ENCODE measurements around the gene MUCL3.
"Not testable (repeated sequence)": the region's sequence is repeated elsewhere in the genome, so short reads cannot be mapped to it uniquely, and the experiment has no call there.

MUCL3 gene

GRCh38 chr6:30987304-30987703 is 46.5 kb downstream of the MUCL3 start:
- H3K9me3 ChIP-seq (ENCODE audit: control insufficient read depth, insufficient read depth, low read length) = no peaks in the 10 kb centered on the region
- no peaks in the 10 kb centered on the region for H3K27me3 ChIP-seq (ENCODE audit: control insufficient read depth, insufficient read depth, low read length)
- no peak overlapping the region for H3K9ac ChIP-seq (ENCODE audit: low read depth, low read length)
- peaks cover 4% of the 10 kb centered on the region for H3K4me1 ChIP-seq (ENCODE audit: control insufficient read depth, insufficient read depth, low read length)
- no peak overlapping the region for H3K27ac ChIP-seq (ENCODE audit: low read depth, low read length)
- H3K36me3 ChIP-seq (ENCODE audit: control insufficient read depth, insufficient read depth, low read length) = no peaks in the 10 kb centered on the region
- no peak overlapping the region for H3K4me3 ChIP-seq (ENCODE audit: low read depth, low read length)

GRCh38 chr6:30988209-30988825 is 47.5 kb downstream of the MUCL3 start:
- H3K4me1 ChIP-seq (ENCODE audit: control insufficient read depth, insufficient read depth, low read length) = no peaks in the 10 kb centered on the region
- H3K36me3 ChIP-seq (ENCODE audit: control insufficient read depth, insufficient read depth, low read length) = no peaks in the 10 kb centered on the region
- H3K9ac ChIP-seq (ENCODE audit: low read depth, low read length) = no peak overlapping the region
- no peak overlapping the region for H3K4me3 ChIP-seq (ENCODE audit: low read depth, low read length)
- no peaks in the 10 kb centered on the region for H3K27me3 ChIP-seq (ENCODE audit: control insufficient read depth, insufficient read depth, low read length)
- H3K27ac ChIP-seq (ENCODE audit: low read depth, low read length) = no peak overlapping the region
- no peaks in the 10 kb centered on the region for H3K9me3 ChIP-seq (ENCODE audit: control insufficient read depth, insufficient read depth, low read length)

- H3K36me3 ChIP-seq (ENCODE audit: control insufficient read depth, insufficient read depth, low read length) = no peaks in the 10 kb centered on the region
- H3K4me3 ChIP-seq (ENCODE audit: low read depth, low read length) = no peak overlapping the region
- no peak overlapping the region for H3K27ac ChIP-seq (ENCODE audit: low read depth, low read length)
- H3K9ac ChIP-seq (ENCODE audit: low read depth, low read length) = no peak overlapping the region
- H3K27me3 ChIP-seq (ENCODE audit: control insufficient read depth, insufficient read depth, low read length) = no peaks in the 10 kb centered on the region
- H3K9me3 ChIP-seq (ENCODE audit: control insufficient read depth, insufficient read depth, low read length) = no peaks in the 10 kb centered on the region
- no peaks in the 10 kb centered on the region for H3K4me1 ChIP-seq (ENCODE audit: control insufficient read depth, insufficient read depth, low read length)
These were observed 49.8 kb downstream of the MUCL3 start for GRCh38 chr6:30990422-30991086.

GRCh38 chr6:30991891-30992290 is 51.1 kb downstream of the MUCL3 start:
- H3K36me3 ChIP-seq (ENCODE audit: control insufficient read depth, insufficient read depth, low read length) = no peaks in the 10 kb centered on the region
- no peaks in the 10 kb centered on the region for H3K27me3 ChIP-seq (ENCODE audit: control insufficient read depth, insufficient read depth, low read length)
- H3K9me3 ChIP-seq (ENCODE audit: control insufficient read depth, insufficient read depth, low read length) = no peaks in the 10 kb centered on the region
- H3K4me3 ChIP-seq (ENCODE audit: low read depth, low read length) = no peak overlapping the region
- no peaks in the 10 kb centered on the region for H3K4me1 ChIP-seq (ENCODE audit: control insufficient read depth, insufficient read depth, low read length)
- H3K27ac ChIP-seq (ENCODE audit: low read depth, low read length) = no peak overlapping the region
- no peak overlapping the region for H3K9ac ChIP-seq (ENCODE audit: low read depth, low read length)

GRCh38 chr6:30997301-30997700 is 56.5 kb downstream of the MUCL3 start:
- Histone ChIP-seq H3K27me3 (ENCODE audit: control insufficient read depth, insufficient read depth, low read length) (no peaks in the 10 kb centered on the region), H3K9me3 (ENCODE audit: control insufficient read depth, insufficient read depth, low read length) (no peaks in the 10 kb centered on the region), H3K27ac (ENCODE audit: low read depth, low read length) (no peak overlapping the region)

GRCh38 chr6:30998785-30999184 is 58.0 kb downstream of the MUCL3 start:
- Histone ChIP-seq H3K4me1 (ENCODE audit: control insufficient read depth, insufficient read depth, low read length) (no peaks in the 10 kb centered on the region), H3K9me3 (ENCODE audit: control insufficient read depth, insufficient read depth, low read length) (no peaks in the 10 kb centered on the region), H3K9ac (ENCODE audit: low read depth, low read length) (no peak overlapping the region), H3K36me3 (ENCODE audit: control insufficient read depth, insufficient read depth, low read length) (no peaks in the 10 kb centered on the region), H3K4me3 (ENCODE audit: low read depth, low read length) (no peak overlapping the region), H3K27me3 (ENCODE audit: control insufficient read depth, insufficient read depth, low read length) (no peaks in the 10 kb centered on the region), H3K27ac (ENCODE audit: low read depth, low read length) (no peak overlapping the region)

More at GRCh38 chr6:30997301-30997700, 56.5 kb downstream of the MUCL3 start:
- Histone ChIP-seq H3K36me3 (ENCODE audit: control insufficient read depth, insufficient read depth, low read length) (no peaks in the 10 kb centered on the region), H3K4me1 (ENCODE audit: control insufficient read depth, insufficient read depth, low read length) (no peaks in the 10 kb centered on the region), H3K4me3 (ENCODE audit: low read depth, low read length) (no peak overlapping the region), H3K9ac (ENCODE audit: low read depth, low read length) (no peak overlapping the region)

- not testable (repeated sequence) for H3K9me3 ChIP-seq (ENCODE audit: control insufficient read depth, insufficient read depth, low read length); H3K36me3 ChIP-seq (ENCODE audit: control insufficient read depth, insufficient read depth, low read length); H3K27me3 ChIP-seq (ENCODE audit: control insufficient read depth, insufficient read depth, low read length); H3K4me1 ChIP-seq (ENCODE audit: control insufficient read depth, insufficient read depth, low read length); H3K4me3 ChIP-seq (ENCODE audit: low read depth, low read length); H3K9ac ChIP-seq (ENCODE audit: low read depth, low read length); H3K27ac ChIP-seq (ENCODE audit: low read depth, low read length)
These were observed 59.5 kb downstream of the MUCL3 start for GRCh38 chr6:31000067-31000860.

GRCh38 chr6:31001281-31001888 is 60.6 kb downstream of the MUCL3 start:
- H3K36me3 ChIP-seq (ENCODE audit: control insufficient read depth, insufficient read depth, low read length) = no peaks in the 10 kb centered on the region
- no peak overlapping the region for H3K9ac ChIP-seq (ENCODE audit: low read depth, low read length)
- no peak overlapping the region for H3K27ac ChIP-seq (ENCODE audit: low read depth, low read length)
- no peaks in the 10 kb centered on the region for H3K4me1 ChIP-seq (ENCODE audit: control insufficient read depth, insufficient read depth, low read length)
- no peak overlapping the region for H3K4me3 ChIP-seq (ENCODE audit: low read depth, low read length)
- no peaks in the 10 kb centered on the region for H3K9me3 ChIP-seq (ENCODE audit: control insufficient read depth, insufficient read depth, low read length)
- no peaks in the 10 kb centered on the region for H3K27me3 ChIP-seq (ENCODE audit: control insufficient read depth, insufficient read depth, low read length)

- Histone ChIP-seq H3K4me1 (ENCODE audit: control insufficient read depth, insufficient read depth, low read length) (no peaks in the 10 kb centered on the region), H3K9me3 (ENCODE audit: control insufficient read depth, insufficient read depth, low read length) (no peaks in the 10 kb centered on the region), H3K36me3 (ENCODE audit: control insufficient read depth, insufficient read depth, low read length) (no peaks in the 10 kb centered on the region), H3K4me3 (ENCODE audit: low read depth, low read length) (no peak overlapping the region), H3K9ac (ENCODE audit: low read depth, low read length) (no peak overlapping the region), H3K27me3 (ENCODE audit: control insufficient read depth, insufficient read depth, low read length) (no peaks in the 10 kb centered on the region), H3K27ac (ENCODE audit: low read depth, low read length) (no peak overlapping the region)
These were observed 61.7 kb downstream of the MUCL3 start for GRCh38 chr6:31002471-31002870.
